ENCODE results near the gene RPS15.

RPS15 gene

GRCh38 chr19:1451916-1452801 lies 14.0 kb downstream of the RPS15 start:
- no peak for DNase-seq (ENCODE audit: low read depth in 1 of 2, low spot score in 1 of 2)
- Histone ChIP-seq H3K27me3 (ENCODE audit: insufficient read depth, poor library complexity, severe bottlenecking) (peaks cover 81% of the 10 kb centered on the region), H3K27ac (replicated peaks) (no peak overlapping the region), H3K4me3 (replicated peaks; ENCODE audit: insufficient read depth, low read length) (no peak overlapping the region)
- TF ChIP-seq CTCF (IDR thresholded peaks at IDR 0.05; ENCODE audit: insufficient read depth, low read length) (no peak), SPI1 (IDR thresholded peaks at IDR 0.05; ENCODE audit: borderline replicate concordance, low read depth) (no peak), POLR2AphosphoS5 (IDR thresholded peaks at IDR 0.05; ENCODE audit: low read depth) (no peak), GABPA (IDR thresholded peaks at IDR 0.05; ENCODE audit: low read depth) (no peak), REST (IDR thresholded peaks at IDR 0.05; ENCODE audit: insufficient replicate concordance, low read depth) (no peak)

GRCh38 chr19:1452802-1453524 lies 14.8 kb downstream of the RPS15 start:
- no peak overlapping the region for H3K27ac ChIP-seq (replicated peaks)

More at GRCh38 chr19:1452802-1453524, 14.8 kb downstream of the RPS15 start:
- no peak for DNase-seq (ENCODE audit: low read depth in 1 of 2, low spot score in 1 of 2)
- no peak overlapping the region for H3K4me3 ChIP-seq (replicated peaks; ENCODE audit: insufficient read depth, low read length)
- TF ChIP-seq REST (IDR thresholded peaks at IDR 0.05; ENCODE audit: insufficient replicate concordance, low read depth) (no peak), CTCF (IDR thresholded peaks at IDR 0.05; ENCODE audit: insufficient read depth, low read length) (no peak), POLR2AphosphoS5 (IDR thresholded peaks at IDR 0.05; ENCODE audit: low read depth) (no peak), SPI1 (IDR thresholded peaks at IDR 0.05; ENCODE audit: borderline replicate concordance, low read depth) (no peak), GABPA (IDR thresholded peaks at IDR 0.05; ENCODE audit: low read depth) (no peak)
- H3K27me3 ChIP-seq (ENCODE audit: insufficient read depth, poor library complexity, severe bottlenecking), result peaks cover 79% of the 10 kb centered on the region

Data from HL-60 (cell line).